ENCODE data around the gene ERBB2.

ERBB2 gene

DNA sequence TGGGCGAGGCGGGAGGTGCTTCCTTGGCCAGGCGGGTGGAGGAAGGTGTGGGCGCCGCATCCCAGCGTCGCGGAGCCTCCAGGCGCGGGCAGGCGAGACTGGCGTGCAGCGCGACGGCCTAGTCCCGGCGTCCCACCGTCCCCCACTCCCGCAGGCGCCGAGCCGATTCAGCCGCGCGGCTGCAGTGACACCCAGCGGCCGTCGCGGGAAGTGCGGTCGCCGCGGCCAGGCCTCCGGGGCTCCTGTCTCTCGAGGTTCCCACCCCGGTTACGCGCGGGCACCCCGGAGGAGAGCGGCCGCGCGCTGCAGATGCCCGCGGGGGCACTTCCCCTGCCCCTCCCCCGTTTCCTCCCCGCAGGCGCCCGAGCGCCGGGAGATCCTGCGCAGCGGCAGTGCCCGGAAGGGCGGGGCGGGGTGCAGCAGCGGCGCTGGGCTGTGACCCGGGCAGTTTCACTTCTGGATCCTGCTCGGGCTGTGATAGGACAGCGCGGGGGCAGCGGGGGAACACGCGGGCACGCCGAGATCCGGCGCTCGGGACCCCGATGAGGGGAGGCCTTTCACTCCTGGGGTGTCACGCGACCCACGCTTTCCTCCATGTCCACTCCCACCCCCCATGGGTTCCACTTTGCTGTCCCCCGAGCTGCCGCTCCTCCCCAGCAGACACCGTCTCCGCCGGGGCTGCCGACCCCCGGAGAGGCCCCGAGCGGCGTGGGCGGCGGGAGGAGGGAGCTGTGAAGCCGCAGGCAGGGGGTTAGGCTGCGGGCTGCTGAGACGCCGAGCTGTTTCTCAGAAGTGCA lies 54.5 kb downstream of the ERBB2 start:
- Histone ChIP-seq H3K9me3 (ENCODE audit: control insufficient read depth in 1 of 2, low read length in 2 of 2) (no peaks in the 10 kb centered on the region), H3K27ac (ENCODE audit: low read depth, low read length) (peak overlapping the region; percentile 92), H3K36me3 (ENCODE audit: control insufficient read depth in 1 of 2, insufficient read depth in 2 of 2, low read length in 2 of 2) (no peaks in the 10 kb centered on the region), H3K9ac (ENCODE audit: low read depth in 1 of 2, low read length in 2 of 2) (peak overlapping the region; percentile 71 to 88), H3K4me3 (ENCODE audit: low read depth in 1 of 2, low read length in 2 of 2) (peak overlapping the region; percentile 67 to 85), H3K4me1 (ENCODE audit: control insufficient read depth in 1 of 2, insufficient read depth in 2 of 2, low read length in 2 of 2) (peaks cover 39 to 46% of the 10 kb centered on the region in 2 donors), H3K27me3 (ENCODE audit: control insufficient read depth in 1 of 2, insufficient read depth in 2 of 2, low read length in 2 of 2) (no peaks in the 10 kb centered on the region)

DNA sequence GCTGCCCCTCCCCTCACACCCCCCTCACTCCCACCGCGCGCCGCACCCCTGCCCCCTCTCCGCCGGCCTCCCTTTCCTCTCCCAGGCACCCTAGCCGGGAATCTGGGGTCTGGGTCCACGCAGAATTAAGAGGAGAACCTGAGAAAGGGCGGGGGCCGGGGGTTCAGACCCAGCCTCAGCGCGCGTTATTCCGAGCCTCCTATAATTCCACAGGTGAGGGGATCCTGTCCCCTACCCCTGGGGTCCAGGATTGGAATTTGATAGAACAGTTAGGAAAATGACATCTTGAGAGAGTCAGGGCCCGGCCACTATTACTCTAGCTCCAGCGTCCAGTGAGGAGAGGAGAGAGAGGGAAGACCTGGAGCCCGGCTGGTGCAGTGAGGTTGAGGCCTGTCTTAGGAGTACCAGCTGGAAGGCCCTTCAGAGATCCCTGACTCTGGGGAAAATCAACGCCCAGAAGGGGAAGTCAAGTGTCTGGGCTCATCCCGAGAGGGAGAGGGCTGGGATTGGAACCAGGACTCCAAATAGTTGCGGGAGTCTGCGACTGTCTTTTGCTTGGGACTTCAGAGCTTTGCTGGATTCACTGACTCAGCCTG lies 55.2 kb downstream of the ERBB2 start:
- Histone ChIP-seq H3K36me3 (ENCODE audit: control insufficient read depth in 1 of 2, insufficient read depth in 2 of 2, low read length in 2 of 2) (no peaks in the 10 kb centered on the region), H3K27ac (ENCODE audit: low read depth, low read length) (peak overlapping the region; percentile 92), H3K27me3 (ENCODE audit: control insufficient read depth in 1 of 2, insufficient read depth in 2 of 2, low read length in 2 of 2) (no peaks in the 10 kb centered on the region), H3K4me3 (ENCODE audit: low read depth in 1 of 2, low read length in 2 of 2) (peak overlapping the region; percentile 67 to 85), H3K4me1 (ENCODE audit: control insufficient read depth in 1 of 2, insufficient read depth in 2 of 2, low read length in 2 of 2) (peaks cover 37 to 43% of the 10 kb centered on the region in 2 donors), H3K9me3 (ENCODE audit: control insufficient read depth in 1 of 2, low read length in 2 of 2) (no peaks in the 10 kb centered on the region), H3K9ac (ENCODE audit: low read depth in 1 of 2, low read length in 2 of 2) (peak overlapping the region; percentile 71 to 85)

- Histone ChIP-seq H3K4me3 (ENCODE audit: low read depth in 1 of 2, low read length in 2 of 2) (no peak overlapping the region), H3K27me3 (ENCODE audit: control insufficient read depth in 1 of 2, insufficient read depth in 2 of 2, low read length in 2 of 2) (no peaks in the 10 kb centered on the region), H3K9ac (ENCODE audit: low read depth in 1 of 2, low read length in 2 of 2) (peak overlapping the region in 1 of 2 donors; percentile 51), H3K4me1 (ENCODE audit: control insufficient read depth in 1 of 2, insufficient read depth in 2 of 2, low read length in 2 of 2) (peaks cover 30 to 36% of the 10 kb centered on the region in 2 donors), H3K27ac (ENCODE audit: low read depth, low read length) (no peak overlapping the region), H3K36me3 (ENCODE audit: control insufficient read depth in 1 of 2, insufficient read depth in 2 of 2, low read length in 2 of 2) (no peaks in the 10 kb centered on the region), H3K9me3 (ENCODE audit: control insufficient read depth in 1 of 2, low read length in 2 of 2) (no peaks in the 10 kb centered on the region)
Observed at GRCh38 chr17:39755554-39756379, 55.9 kb downstream of the ERBB2 start.

DNA sequence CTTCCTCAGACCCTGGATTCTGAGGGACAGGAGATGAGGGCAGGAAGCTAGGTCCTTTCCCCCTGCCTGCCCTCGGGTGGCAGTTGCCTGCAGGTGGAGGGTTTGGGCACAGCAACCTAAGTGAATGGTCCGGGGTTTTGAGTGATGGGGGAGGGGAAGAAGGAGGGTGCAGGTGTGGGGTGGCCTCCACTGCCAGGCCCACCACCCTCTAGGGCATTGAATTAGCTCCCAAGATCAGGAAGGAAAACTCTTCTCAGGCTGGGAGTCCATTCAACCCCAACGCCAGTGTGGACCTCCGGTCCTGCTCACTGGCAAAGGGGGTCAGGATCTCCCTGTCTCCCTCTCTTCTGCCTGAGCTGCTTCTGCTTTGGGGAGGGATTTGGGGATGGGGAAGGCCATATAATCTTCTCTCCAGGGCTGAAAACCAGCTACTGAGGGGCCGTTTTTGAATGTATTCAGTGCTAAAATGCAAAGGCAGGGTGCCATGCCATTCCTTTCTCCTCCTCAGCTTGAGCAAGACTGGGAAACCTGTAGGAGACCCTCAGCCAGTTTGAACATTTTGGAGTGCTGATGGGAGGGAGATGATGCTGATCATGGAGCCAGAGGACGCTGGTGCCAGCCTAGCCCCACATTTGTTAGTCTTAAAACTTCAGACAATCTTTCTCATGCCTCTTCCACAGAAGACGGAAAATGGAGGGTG lies 56.7 kb downstream of the ERBB2 start:
- Histone ChIP-seq H3K27me3 (ENCODE audit: control insufficient read depth in 1 of 2, insufficient read depth in 2 of 2, low read length in 2 of 2) (no peaks in the 10 kb centered on the region), H3K9ac (ENCODE audit: low read depth in 1 of 2, low read length in 2 of 2) (no peak overlapping the region), H3K9me3 (ENCODE audit: control insufficient read depth in 1 of 2, low read length in 2 of 2) (no peaks in the 10 kb centered on the region), H3K36me3 (ENCODE audit: control insufficient read depth in 1 of 2, insufficient read depth in 2 of 2, low read length in 2 of 2) (no peaks in the 10 kb centered on the region), H3K4me3 (ENCODE audit: low read depth in 1 of 2, low read length in 2 of 2) (no peak overlapping the region), H3K27ac (ENCODE audit: low read depth, low read length) (no peak overlapping the region), H3K4me1 (ENCODE audit: control insufficient read depth in 1 of 2, insufficient read depth in 2 of 2, low read length in 2 of 2) (peaks cover 29 to 34% of the 10 kb centered on the region in 2 donors)

DNA sequence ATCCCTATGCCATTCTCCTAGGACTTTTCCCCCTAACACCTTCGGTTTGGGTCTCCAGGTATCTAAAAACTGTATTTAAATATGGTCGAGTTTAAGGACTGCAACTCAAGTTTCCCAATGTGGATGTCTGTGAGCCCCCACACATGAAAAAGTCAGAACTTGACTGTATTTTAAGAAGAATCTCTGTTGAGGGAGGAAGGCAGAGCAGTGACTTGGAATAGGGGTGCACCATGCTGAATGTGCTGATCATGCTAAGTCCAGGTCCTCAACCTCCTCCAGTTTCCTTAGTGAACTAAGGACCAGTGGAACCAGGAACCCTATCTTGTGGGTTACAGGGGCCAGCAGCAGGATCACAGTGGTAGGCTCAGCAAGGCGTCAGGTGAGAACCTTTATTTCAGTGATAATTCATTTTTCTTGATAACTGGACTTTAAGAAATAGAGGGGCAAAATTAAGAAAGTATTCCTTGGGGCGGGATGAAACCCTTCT lies 57.4 kb downstream of the ERBB2 start:
- H3K9me3 ChIP-seq (ENCODE audit: control insufficient read depth in 1 of 2, low read length in 2 of 2): no peaks in the 10 kb centered on the region
- H3K4me1 ChIP-seq (ENCODE audit: control insufficient read depth in 1 of 2, insufficient read depth in 2 of 2, low read length in 2 of 2): peaks cover 29 to 34% of the 10 kb centered on the region in 2 donors
- no peak overlapping the region for H3K9ac ChIP-seq (ENCODE audit: low read depth in 1 of 2, low read length in 2 of 2)
- H3K4me3 ChIP-seq (ENCODE audit: low read depth in 1 of 2, low read length in 2 of 2): no peak overlapping the region
- no peaks in the 10 kb centered on the region for H3K27me3 ChIP-seq (ENCODE audit: control insufficient read depth in 1 of 2, insufficient read depth in 2 of 2, low read length in 2 of 2)
- no peaks in the 10 kb centered on the region for H3K36me3 ChIP-seq (ENCODE audit: control insufficient read depth in 1 of 2, insufficient read depth in 2 of 2, low read length in 2 of 2)
- H3K27ac ChIP-seq (ENCODE audit: low read depth, low read length): no peak overlapping the region

GRCh38 chr17:39757931-39758873 lies 58.3 kb downstream of the ERBB2 start:
- Histone ChIP-seq H3K27ac (ENCODE audit: low read depth, low read length) (no peak overlapping the region), H3K4me1 (ENCODE audit: control insufficient read depth in 1 of 2, insufficient read depth in 2 of 2, low read length in 2 of 2) (peaks cover 25 to 31% of the 10 kb centered on the region in 2 donors), H3K27me3 (ENCODE audit: control insufficient read depth in 1 of 2, insufficient read depth in 2 of 2, low read length in 2 of 2) (no peaks in the 10 kb centered on the region), H3K9ac (ENCODE audit: low read depth in 1 of 2, low read length in 2 of 2) (peak overlapping the region in 1 of 2 donors; percentile 38), H3K9me3 (ENCODE audit: control insufficient read depth in 1 of 2, low read length in 2 of 2) (no peaks in the 10 kb centered on the region), H3K4me3 (ENCODE audit: low read depth in 1 of 2, low read length in 2 of 2) (no peak overlapping the region), H3K36me3 (ENCODE audit: control insufficient read depth in 1 of 2, insufficient read depth in 2 of 2, low read length in 2 of 2) (no peaks in the 10 kb centered on the region)

DNA sequence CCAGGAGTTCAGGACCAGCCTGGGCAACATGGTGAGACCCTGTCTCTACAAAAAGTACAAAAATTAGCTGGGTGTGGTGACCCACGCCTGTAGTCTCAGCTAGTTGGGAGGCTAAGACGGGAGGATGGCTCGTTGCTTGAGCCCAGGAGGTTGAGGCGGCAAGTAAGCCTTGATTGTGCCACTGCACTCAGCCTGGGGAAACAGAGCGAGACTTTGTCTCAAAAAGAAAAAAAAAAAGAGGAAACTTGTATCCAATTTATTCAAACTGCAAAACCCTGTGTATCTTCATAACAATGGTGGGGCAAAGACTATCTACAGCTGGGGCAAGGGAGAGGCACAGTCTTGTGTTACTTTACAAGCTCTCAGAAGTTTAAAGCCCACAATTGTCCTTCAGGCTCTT lies 59.3 kb downstream of the ERBB2 start:
- Histone ChIP-seq H3K36me3 (ENCODE audit: control insufficient read depth in 1 of 2, insufficient read depth in 2 of 2, low read length in 2 of 2) (no peaks in the 10 kb centered on the region), H3K4me1 (ENCODE audit: control insufficient read depth in 1 of 2, insufficient read depth in 2 of 2, low read length in 2 of 2) (peaks cover 21 to 26% of the 10 kb centered on the region in 2 donors), H3K4me3 (ENCODE audit: low read depth in 1 of 2, low read length in 2 of 2) (no peak overlapping the region), H3K9ac (ENCODE audit: low read depth in 1 of 2, low read length in 2 of 2) (no peak overlapping the region), H3K27me3 (ENCODE audit: control insufficient read depth in 1 of 2, insufficient read depth in 2 of 2, low read length in 2 of 2) (no peaks in the 10 kb centered on the region), H3K9me3 (ENCODE audit: control insufficient read depth in 1 of 2, low read length in 2 of 2) (no peaks in the 10 kb centered on the region), H3K27ac (ENCODE audit: low read depth, low read length) (no peak overlapping the region)

DNA sequence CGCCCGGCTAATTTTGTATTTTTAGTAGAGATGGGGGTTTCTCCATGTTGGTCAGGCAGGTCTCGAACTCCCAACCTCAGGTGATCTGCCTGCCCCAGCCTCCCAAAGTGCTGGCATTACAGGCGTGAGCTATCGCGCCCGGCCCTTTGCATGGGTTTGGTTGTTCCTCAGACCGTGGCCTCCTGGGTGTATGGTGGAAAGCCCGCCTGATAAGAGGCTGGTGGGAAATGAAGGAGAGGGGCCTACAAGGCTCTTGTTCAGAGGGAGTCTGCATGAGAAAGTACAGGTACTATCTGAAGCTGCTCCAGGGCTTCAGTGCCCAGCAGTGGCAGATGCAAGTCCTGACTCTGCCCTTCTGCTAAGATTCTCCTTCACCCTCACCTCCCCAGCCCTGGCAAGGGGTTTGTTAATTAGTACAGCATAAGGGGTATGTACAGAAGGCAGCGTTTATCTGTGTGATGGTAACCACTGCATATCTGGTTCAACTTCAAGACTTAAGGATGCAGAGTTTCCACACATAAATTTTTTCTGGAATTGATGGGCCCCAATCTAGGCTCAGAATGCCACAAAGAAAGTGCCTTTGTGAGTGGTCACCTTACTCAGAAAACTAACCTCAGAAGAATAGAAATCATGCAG lies 62.1 kb downstream of the ERBB2 start:
- peaks cover 0 to 3% of the 10 kb centered on the region in 2 donors for H3K36me3 ChIP-seq (ENCODE audit: control insufficient read depth in 1 of 2, insufficient read depth in 2 of 2, low read length in 2 of 2)
- H3K9ac ChIP-seq (ENCODE audit: low read depth in 1 of 2, low read length in 2 of 2): no peak overlapping the region
- H3K4me1 ChIP-seq (ENCODE audit: control insufficient read depth in 1 of 2, insufficient read depth in 2 of 2, low read length in 2 of 2): peaks cover 17 to 20% of the 10 kb centered on the region in 2 donors
- no peak overlapping the region for H3K27ac ChIP-seq (ENCODE audit: low read depth, low read length)
- peaks cover 0 to 6% of the 10 kb centered on the region in 2 donors for H3K27me3 ChIP-seq (ENCODE audit: control insufficient read depth in 1 of 2, insufficient read depth in 2 of 2, low read length in 2 of 2)
- no peaks in the 10 kb centered on the region for H3K9me3 ChIP-seq (ENCODE audit: control insufficient read depth in 1 of 2, low read length in 2 of 2)
- H3K4me3 ChIP-seq (ENCODE audit: low read depth in 1 of 2, low read length in 2 of 2): no peak overlapping the region
